ENCODE data around the gene RGMA. TPM values are rescaled to one million over a fixed set of nuclear protein-coding genes. Genes with fewer than 3 reads are reported as not detected.

RGMA gene
- total RNA-seq, 4 donors from 2014 or later = 5.6 to 12.8 (median 8.5) TPM

GRCh38 chr15:92989470-92989869, 99.5 kb downstream of the RGMA start:
- TF ChIP-seq, protein P1, sequence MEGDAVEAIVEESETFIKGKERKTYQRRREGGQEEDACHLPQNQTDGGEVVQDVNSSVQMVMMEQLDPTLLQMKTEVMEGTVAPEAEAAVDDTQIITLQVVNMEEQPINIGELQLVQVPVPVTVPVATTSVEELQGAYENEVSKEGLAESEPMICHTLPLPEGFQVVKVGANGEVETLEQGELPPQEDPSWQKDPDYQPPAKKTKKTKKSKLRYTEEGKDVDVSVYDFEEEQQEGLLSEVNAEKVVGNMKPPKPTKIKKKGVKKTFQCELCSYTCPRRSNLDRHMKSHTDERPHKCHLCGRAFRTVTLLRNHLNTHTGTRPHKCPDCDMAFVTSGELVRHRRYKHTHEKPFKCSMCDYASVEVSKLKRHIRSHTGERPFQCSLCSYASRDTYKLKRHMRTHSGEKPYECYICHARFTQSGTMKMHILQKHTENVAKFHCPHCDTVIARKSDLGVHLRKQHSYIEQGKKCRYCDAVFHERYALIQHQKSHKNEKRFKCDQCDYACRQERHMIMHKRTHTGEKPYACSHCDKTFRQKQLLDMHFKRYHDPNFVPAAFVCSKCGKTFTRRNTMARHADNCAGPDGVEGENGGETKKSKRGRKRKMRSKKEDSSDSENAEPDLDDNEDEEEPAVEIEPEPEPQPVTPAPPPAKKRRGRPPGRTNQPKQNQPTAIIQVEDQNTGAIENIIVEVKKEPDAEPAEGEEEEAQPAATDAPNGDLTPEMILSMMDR (IDR thresholded peaks at IDR 0.05) = no peak
- ATAC-seq (ENCODE audit: low FRiP score) (no peak), DNase-seq (ENCODE audit: low spot score) (no peak)

Other genes with a start within 250 kb of the RGMA start
- gene CHD2, start 188.9 kb downstream of the RGMA start, total RNA-seq = 100 to 1,000 TPM in 3 of 4 donors, 10 to 100 TPM in 1; 77.7 to 140 (median 134) TPM